PC-9 (cell line): Measurements from ENCODE around the gene XXYLT1.

Source experiments
- EZH2 ChIP-seq: fragments of 200-600 bp; sonication (generic); IDR thresholded peaks from 2 replicates; pipeline ENCODE4 v1.8.0; 2017; ENCODE audit warnings: antibody characterized with exemption, low read depth
- TF ChIP-seq, protein P1 (sequence below): fragments of 200-600 bp; sonication (generic); conservative IDR thresholded peaks from 2 replicates; pipeline ENCODE4 v1.6.1; 2017; ENCODE audit warnings: mixed run types, antibody characterized with exemption, mild to moderate bottlenecking, moderate library complexity

DNA sequence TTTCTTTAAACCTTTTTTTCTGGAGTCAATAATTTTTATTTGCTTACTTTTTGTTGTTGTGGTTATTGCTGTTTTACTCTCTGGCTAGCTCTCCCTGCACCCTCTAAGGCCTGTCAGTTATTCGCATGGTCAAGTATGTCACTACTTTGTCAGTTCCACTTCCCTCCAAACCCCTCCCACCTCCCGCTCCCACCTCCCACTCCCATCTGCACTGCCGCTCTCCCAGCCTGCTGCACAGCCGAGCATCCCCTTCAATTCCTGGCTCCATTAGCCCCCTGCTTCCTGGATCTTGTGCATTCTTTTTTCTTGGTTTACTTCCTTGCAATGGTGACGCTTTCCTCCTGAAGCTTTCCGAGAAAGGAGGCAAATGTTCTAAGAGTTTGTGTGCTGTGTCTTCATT lies 218.0 kb downstream of the XXYLT1 start:
- TF ChIP-seq, protein P1, sequence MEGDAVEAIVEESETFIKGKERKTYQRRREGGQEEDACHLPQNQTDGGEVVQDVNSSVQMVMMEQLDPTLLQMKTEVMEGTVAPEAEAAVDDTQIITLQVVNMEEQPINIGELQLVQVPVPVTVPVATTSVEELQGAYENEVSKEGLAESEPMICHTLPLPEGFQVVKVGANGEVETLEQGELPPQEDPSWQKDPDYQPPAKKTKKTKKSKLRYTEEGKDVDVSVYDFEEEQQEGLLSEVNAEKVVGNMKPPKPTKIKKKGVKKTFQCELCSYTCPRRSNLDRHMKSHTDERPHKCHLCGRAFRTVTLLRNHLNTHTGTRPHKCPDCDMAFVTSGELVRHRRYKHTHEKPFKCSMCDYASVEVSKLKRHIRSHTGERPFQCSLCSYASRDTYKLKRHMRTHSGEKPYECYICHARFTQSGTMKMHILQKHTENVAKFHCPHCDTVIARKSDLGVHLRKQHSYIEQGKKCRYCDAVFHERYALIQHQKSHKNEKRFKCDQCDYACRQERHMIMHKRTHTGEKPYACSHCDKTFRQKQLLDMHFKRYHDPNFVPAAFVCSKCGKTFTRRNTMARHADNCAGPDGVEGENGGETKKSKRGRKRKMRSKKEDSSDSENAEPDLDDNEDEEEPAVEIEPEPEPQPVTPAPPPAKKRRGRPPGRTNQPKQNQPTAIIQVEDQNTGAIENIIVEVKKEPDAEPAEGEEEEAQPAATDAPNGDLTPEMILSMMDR, result no peak
- TF ChIP-seq EZH2, result no peak
